HepG2 (cell line): ENCODE measurements around the gene GNPAT.

Experiments used
- CBFB ChIP-seq: sonication (generic); formaldehyde crosslinking; IDR thresholded peaks from 2 replicates; pipeline ENCODE4 v1.4.0; 2020; ENCODE audit warnings: missing genetic modification reagents
- CHD4 ChIP-seq: fragments of 200-600 bp; sonication (generic); IDR thresholded peaks from 2 replicates; pipeline ENCODE4 v1.7.0; 2017; ENCODE audit warnings: mild to moderate bottlenecking, low read length, borderline replicate concordance
- ELF1 ChIP-seq: sonication (generic); formaldehyde crosslinking; IDR thresholded peaks from 2 replicates; pipeline ENCODE4 v1.4.0; 2020; ENCODE audit warnings: missing genetic modification reagents
- HOXA3 ChIP-seq: sonication (generic); formaldehyde crosslinking; IDR thresholded peaks from 2 replicates; pipeline ENCODE4 v1.5.0; 2020; ENCODE audit warnings: missing genetic modification reagents
- ZFP90 ChIP-seq: sonication (generic); formaldehyde crosslinking; IDR thresholded peaks from 2 replicates; pipeline ENCODE4 v1.8.0; 2022; ENCODE audit warnings: missing genetic modification reagents, mild to moderate bottlenecking, inconsistent platforms, borderline replicate concordance
- TF ChIP-seq, protein P1 (sequence below): sonication (generic); formaldehyde crosslinking; IDR thresholded peaks from 2 replicates; pipeline ENCODE4 v1.5.0; 2020; ENCODE audit warnings: mild to moderate bottlenecking, missing genetic modification reagents, moderate library complexity

DNA sequence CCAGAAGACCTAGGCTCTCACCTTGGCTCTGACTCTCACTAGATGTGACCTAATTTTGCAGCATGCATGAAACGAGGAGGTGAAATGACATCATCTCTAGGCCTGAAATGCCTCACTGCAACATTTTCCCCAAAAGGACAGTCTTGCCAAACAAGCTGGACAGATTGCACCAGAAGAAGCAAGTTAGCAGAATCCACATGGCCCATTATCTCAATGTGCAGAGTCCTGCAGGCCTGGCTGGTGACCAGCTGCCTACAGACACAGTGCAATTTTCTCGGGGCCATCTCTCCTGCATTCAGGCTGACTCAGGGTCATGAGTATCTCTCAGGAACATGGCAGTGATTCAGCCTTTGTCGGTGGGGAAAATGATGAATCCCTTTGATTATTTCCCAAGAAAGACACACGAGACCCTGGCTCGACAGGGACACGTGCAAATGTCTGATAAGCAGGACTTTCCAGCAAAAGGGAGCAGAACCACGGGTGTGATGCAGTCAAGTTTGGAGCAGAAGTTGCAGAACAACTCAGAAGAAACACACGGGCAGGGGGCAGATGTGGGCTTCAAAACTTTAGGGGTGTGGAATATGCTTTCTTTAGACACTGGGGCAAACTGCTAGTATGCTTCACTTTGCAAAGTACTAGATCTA, 40.5 kb upstream of the GNPAT start:
- TF ChIP-seq HOXA3 (CRISPR knock-in tag) (no peak), ELF1 (CRISPR knock-in tag) (no peak), ZFP90 (CRISPR knock-in tag) (no peak), CHD4 (no peak), CBFB (no peak)
- TF ChIP-seq, protein P1, sequence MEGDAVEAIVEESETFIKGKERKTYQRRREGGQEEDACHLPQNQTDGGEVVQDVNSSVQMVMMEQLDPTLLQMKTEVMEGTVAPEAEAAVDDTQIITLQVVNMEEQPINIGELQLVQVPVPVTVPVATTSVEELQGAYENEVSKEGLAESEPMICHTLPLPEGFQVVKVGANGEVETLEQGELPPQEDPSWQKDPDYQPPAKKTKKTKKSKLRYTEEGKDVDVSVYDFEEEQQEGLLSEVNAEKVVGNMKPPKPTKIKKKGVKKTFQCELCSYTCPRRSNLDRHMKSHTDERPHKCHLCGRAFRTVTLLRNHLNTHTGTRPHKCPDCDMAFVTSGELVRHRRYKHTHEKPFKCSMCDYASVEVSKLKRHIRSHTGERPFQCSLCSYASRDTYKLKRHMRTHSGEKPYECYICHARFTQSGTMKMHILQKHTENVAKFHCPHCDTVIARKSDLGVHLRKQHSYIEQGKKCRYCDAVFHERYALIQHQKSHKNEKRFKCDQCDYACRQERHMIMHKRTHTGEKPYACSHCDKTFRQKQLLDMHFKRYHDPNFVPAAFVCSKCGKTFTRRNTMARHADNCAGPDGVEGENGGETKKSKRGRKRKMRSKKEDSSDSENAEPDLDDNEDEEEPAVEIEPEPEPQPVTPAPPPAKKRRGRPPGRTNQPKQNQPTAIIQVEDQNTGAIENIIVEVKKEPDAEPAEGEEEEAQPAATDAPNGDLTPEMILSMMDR (CRISPR knock-in tag): no peak
